Loucy (cell line): ENCODE measurements around the gene CIB4.

Source experiments
- H2AFZ ChIP-seq: fragments of 200-600 bp; sonication (generic); 2 replicates; pipeline ENCODE4 v1.6.0; 2016; ENCODE audit warnings: antibody characterized with exemption, mild to moderate bottlenecking, low read length, moderate library complexity
- H3F3A ChIP-seq: fragments of 200-600 bp; 2 replicates; pipeline ENCODE4 v1.6.0; 2016; ENCODE audit warnings: antibody characterized with exemption, low read depth, mild to moderate bottlenecking
- H3K27me3 ChIP-seq: fragments of 200-600 bp; sonication (generic); 2 replicates; pipeline ENCODE4 v1.6.1; 2014; ENCODE audit warnings: low read length, mild to moderate bottlenecking; ENCODE audit not compliant: insufficient read depth, poor library complexity, severe bottlenecking
- H3K36me3 ChIP-seq: fragments of 200-600 bp; sonication (generic); 2 replicates; pipeline ENCODE4 v1.6.1; 2016; ENCODE audit warnings: low read length; ENCODE audit not compliant: insufficient read depth
- H3K4me1 ChIP-seq: fragments of 200-600 bp; sonication (generic); 2 replicates; pipeline ENCODE4 v1.5.1; 2014; ENCODE audit warnings: low read length, mild to moderate bottlenecking; ENCODE audit not compliant: insufficient read depth, poor library complexity, severe bottlenecking
- H3K4me2 ChIP-seq: fragments of 200-600 bp; sonication (generic); 2 replicates; pipeline ENCODE4 v1.6.0; 2014; ENCODE audit warnings: antibody characterized with exemption, low read length, low read depth, mild to moderate bottlenecking; ENCODE audit not compliant: poor library complexity, severe bottlenecking
- H3K4me3 ChIP-seq: fragments of 200-600 bp; sonication (generic); 2 replicates; pipeline ENCODE4 v1.5.1; 2014; ENCODE audit warnings: low read length, mild to moderate bottlenecking, mixed read lengths; ENCODE audit not compliant: poor library complexity, severe bottlenecking
- H3K79me2 ChIP-seq: fragments of 200-600 bp; sonication (generic); 2 replicates; pipeline ENCODE4 v1.6.1; 2014; ENCODE audit warnings: low read length; ENCODE audit not compliant: insufficient read depth
- H3K9ac ChIP-seq: fragments of 200-600 bp; sonication (generic); 2 replicates; pipeline ENCODE4 v1.6.0; 2014; ENCODE audit warnings: mild to moderate bottlenecking, low read depth, low read length, moderate library complexity; ENCODE audit not compliant: poor library complexity, severe bottlenecking
- H3K9me2 ChIP-seq: fragments of 200-600 bp; sonication (generic); replicated peaks from 2 replicates; pipeline ENCODE4 v1.6.1; 2016; ENCODE audit warnings: low read depth, low read length, mixed read lengths
- H3K9me3 ChIP-seq: fragments of 200-600 bp; sonication (generic); 2 replicates; pipeline ENCODE4 v1.6.1; 2014; ENCODE audit warnings: mild to moderate bottlenecking, antibody characterized with exemption, low read length, low read depth; ENCODE audit not compliant: insufficient read depth
- H4K20me1 ChIP-seq: fragments of 200-600 bp; sonication (generic); 2 replicates; pipeline ENCODE4 v1.6.0; 2014; ENCODE audit warnings: antibody characterized with exemption, low read length, mild to moderate bottlenecking; ENCODE audit not compliant: insufficient read depth, poor library complexity, severe bottlenecking
- EZH2phosphoT487 ChIP-seq: fragments of 200-600 bp; IDR thresholded peaks from 2 replicates; pipeline ENCODE4 v1.6.1; 2018; ENCODE audit warnings: antibody characterized with exemption, mild to moderate bottlenecking, moderate library complexity, borderline replicate concordance
- TF ChIP-seq, protein P1 (sequence below): fragments of 200-600 bp; sonication (generic); conservative IDR thresholded peaks from 2 replicates; pipeline ENCODE4 v1.5.1; 2014; ENCODE audit warnings: mild to moderate bottlenecking, antibody characterized with exemption, low read length

Gene CIB4

DNA sequence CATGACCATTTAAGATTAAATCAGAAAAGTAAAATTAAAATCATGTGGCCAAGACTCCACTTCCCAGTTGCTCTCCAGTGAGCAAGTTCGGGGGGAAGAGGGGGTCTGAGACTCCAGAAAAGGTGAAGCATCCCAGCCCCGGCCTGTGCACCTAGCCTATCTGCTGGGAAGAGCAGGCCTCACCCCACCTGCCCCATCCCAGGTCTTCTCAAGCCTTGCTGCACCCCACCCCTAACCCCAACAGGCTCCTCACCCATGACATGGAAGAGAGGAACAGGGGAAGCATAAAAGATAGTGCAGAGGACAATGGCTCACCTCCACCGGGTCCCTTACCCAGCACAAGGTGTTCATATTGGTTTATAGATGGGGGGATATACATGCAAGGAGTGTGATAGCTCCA, 14.6 kb downstream of the CIB4 start:
- H3K4me3 ChIP-seq: no peak overlapping the region
- H3K4me1 ChIP-seq: no peaks in the 10 kb centered on the region
- H3K9me3 ChIP-seq: no peaks in the 10 kb centered on the region
- no peak overlapping the region for H3K4me2 ChIP-seq
- no peak overlapping the region for H3K9ac ChIP-seq
- no peaks in the 10 kb centered on the region for H3K9me2 ChIP-seq
- no peaks in the 10 kb centered on the region for H3F3A ChIP-seq
- H2AFZ ChIP-seq: no peak overlapping the region
- no peaks in the 10 kb centered on the region for H3K36me3 ChIP-seq
- no peaks in the 10 kb centered on the region for H4K20me1 ChIP-seq
- H3K79me2 ChIP-seq: no peaks in the 10 kb centered on the region
- no peaks in the 10 kb centered on the region for H3K27me3 ChIP-seq
- no peak for TF ChIP-seq EZH2phosphoT487
- TF ChIP-seq, protein P1, sequence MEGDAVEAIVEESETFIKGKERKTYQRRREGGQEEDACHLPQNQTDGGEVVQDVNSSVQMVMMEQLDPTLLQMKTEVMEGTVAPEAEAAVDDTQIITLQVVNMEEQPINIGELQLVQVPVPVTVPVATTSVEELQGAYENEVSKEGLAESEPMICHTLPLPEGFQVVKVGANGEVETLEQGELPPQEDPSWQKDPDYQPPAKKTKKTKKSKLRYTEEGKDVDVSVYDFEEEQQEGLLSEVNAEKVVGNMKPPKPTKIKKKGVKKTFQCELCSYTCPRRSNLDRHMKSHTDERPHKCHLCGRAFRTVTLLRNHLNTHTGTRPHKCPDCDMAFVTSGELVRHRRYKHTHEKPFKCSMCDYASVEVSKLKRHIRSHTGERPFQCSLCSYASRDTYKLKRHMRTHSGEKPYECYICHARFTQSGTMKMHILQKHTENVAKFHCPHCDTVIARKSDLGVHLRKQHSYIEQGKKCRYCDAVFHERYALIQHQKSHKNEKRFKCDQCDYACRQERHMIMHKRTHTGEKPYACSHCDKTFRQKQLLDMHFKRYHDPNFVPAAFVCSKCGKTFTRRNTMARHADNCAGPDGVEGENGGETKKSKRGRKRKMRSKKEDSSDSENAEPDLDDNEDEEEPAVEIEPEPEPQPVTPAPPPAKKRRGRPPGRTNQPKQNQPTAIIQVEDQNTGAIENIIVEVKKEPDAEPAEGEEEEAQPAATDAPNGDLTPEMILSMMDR: no peak

DNA sequence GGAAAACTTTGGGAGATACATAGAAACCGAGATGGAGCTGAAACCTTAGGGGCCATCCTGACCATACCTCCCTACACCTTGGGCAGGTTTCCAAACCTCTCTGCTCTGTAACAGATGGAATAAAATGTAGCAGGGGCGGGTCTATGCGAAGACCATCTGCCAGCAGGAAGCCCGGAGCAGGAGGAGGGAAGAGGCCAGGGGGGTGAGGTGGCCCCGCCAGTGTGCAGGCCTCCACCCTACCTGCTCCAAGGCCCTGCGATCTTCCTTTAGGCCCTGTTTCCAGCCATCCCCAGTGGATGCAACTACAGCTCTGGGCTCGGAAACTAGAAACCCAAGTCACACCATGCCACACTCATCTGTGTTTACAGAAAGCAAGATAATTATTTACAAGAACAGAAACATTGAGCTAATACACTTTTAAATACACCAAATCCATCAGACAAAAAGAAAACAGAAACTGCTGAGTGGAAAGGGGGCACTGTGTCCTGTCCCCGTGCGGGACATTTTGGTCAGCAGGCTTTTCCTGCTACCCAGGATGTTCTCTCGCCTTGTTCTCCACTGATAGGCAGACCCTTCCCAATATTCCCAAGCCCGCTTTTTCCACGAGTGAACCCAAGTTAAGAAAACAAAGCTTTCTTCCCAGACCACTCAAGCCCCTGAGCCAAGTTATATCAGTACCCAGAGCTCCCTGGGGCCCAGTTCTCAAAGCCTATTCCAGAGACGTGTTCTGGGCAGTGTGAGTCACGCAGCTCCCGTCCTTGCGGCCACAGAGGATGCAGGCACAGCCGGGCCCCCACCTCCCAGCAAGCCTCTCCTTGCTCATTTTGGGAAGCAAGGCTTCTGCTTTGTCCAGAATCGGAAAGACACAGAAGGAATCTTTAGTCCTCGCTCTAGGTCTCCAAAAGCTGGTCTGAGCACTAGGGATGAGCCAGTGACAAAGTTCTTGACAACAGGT, 17.3 kb downstream of the CIB4 start:
- H3K79me2 ChIP-seq: no peaks in the 10 kb centered on the region
- H3F3A ChIP-seq: no peaks in the 10 kb centered on the region
- TF ChIP-seq, protein P1: no peak
- TF ChIP-seq EZH2phosphoT487: no peak
- no peak overlapping the region for H3K4me2 ChIP-seq
- no peak overlapping the region for H3K9ac ChIP-seq
- H3K4me1 ChIP-seq: no peaks in the 10 kb centered on the region
- no peaks in the 10 kb centered on the region for H4K20me1 ChIP-seq
- no peaks in the 10 kb centered on the region for H3K9me3 ChIP-seq
- H3K27me3 ChIP-seq: no peaks in the 10 kb centered on the region
- no peaks in the 10 kb centered on the region for H3K9me2 ChIP-seq
- no peak overlapping the region for H2AFZ ChIP-seq
- no peak overlapping the region for H3K4me3 ChIP-seq
- H3K36me3 ChIP-seq: no peaks in the 10 kb centered on the region

DNA sequence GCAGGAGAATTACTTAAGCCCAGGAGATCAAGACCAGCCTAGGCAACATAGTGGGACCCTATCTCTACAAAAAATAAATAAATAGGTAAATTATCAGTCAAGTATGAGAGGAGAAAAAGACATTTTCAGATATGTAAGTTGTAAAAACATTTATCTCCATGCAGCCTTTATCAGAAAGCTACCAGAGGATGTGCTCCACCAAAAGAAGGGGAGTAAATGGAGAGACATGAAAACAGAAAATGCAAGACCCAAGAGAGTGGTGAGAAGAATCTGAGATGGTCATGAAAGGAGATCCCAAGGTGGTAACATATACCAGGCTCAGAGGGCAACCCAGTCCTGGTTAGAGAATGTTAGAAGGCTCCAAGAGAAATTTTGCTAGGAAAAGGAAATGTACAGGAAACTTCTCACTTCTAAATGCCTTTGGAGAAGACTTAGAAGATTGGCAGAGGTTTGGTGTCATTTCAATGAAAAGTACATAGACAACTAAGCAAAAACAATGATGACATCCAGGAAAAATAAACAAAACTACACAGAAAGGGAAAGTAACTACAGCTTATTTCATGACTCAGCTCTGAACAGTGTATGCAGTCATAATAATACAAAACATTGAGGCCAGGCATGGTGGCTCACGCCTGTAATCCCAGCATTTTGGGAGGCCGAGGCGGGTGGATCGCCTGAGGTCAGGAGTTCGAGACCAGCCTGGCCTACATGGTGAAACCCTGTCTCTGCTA, 19.5 kb downstream of the CIB4 start:
- Histone ChIP-seq H3F3A (no peaks in the 10 kb centered on the region), H3K9ac (no peak overlapping the region), H2AFZ (no peak overlapping the region), H3K36me3 (no peaks in the 10 kb centered on the region), H3K9me3 (no peaks in the 10 kb centered on the region), H3K27me3 (no peaks in the 10 kb centered on the region), H3K4me3 (no peak overlapping the region), H3K9me2 (no peaks in the 10 kb centered on the region), H4K20me1 (no peaks in the 10 kb centered on the region), H3K4me2 (no peak overlapping the region), H3K79me2 (no peaks in the 10 kb centered on the region), H3K4me1 (no peaks in the 10 kb centered on the region)
- TF ChIP-seq, protein P1: no peak
- no peak for TF ChIP-seq EZH2phosphoT487
